ENCODE data around the gene KCNJ15. TPM values are rescaled to one million over a fixed set of nuclear protein-coding genes. Genes with fewer than 3 reads are reported as not detected.

KCNJ15 gene
- total and polyA plus RNA-seq, 2 donors (not counting 1 experiment from before 2014, with no cell fraction given) = not detected

DNA sequence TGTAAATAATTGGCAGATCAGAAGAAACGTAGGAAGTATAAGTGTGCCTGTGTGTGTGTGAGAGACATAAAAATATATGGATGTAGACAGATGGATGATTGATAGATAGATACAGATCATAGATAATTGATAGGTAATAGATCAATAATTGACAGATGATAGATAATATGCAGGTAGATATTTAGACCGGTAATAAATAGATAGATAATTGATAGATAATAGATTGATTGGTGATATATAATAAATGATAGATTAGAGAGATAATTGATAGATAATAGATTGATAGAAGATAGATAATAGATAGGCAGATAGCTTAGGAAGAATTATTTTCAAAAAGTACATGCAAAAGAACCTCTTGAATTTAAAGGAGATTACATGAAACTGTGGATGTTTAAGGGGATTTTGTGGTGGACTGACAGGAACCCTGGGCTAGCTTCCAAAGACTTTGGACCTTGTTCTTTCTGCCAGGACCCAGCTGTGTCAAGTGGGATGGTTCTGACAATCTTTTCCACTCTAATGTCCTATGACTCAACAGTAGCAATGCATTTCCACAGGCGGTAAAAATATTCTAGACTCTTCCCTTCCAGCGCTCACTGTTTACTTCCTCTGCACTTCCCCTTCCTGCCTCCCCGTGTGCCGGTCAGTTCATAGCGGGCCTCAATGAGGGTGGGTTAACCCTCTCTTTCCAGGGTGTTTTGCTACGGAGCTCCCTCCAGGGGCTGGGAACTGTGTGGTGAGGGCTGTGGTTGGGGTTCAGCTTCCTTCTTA is 39.4 kb downstream of the KCNJ15 start:
- Histone ChIP-seq H3K9me3 (ENCODE audit: control extremely low read depth in 1 of 3, control insufficient read depth in 2 of 3, insufficient read depth in 1 of 3, low read length in 2 of 3) (no peaks in the 10 kb centered on the region), H3K4me3 (ENCODE audit: control extremely low read depth in 1 of 5, extremely low read depth in 1 of 5, insufficient read depth in 1 of 5, low read depth in 2 of 5, low read length in 4 of 5) (no peak overlapping the region), H3K36me3 (replicated peaks in 1 of 2; ENCODE audit: control extremely low read depth in 1 of 2, control insufficient read depth in 1 of 2, extremely low read depth in 1 of 2, insufficient read depth in 2 of 2, low read length in 1 of 2) (no peaks in the 10 kb centered on the region), H3K79me2 (ENCODE audit: control insufficient read depth, insufficient read depth, low read length) (no peaks in the 10 kb centered on the region), H2AFZ (ENCODE audit: insufficient read depth, low read depth, low read length, poor library complexity, severe bottlenecking) (no peak overlapping the region), H4K20me1 (ENCODE audit: control insufficient read depth, insufficient read depth, low read length, poor library complexity, severe bottlenecking) (no peaks in the 10 kb centered on the region), H3K4me2 (replicated peaks; ENCODE audit: low read depth, low read length, poor library complexity, severe bottlenecking) (no peak overlapping the region), H3K27ac (ENCODE audit: low read length in 2 of 2) (no peak overlapping the region), H3K9ac (ENCODE audit: low read length) (no peak overlapping the region), H3K27me3 (replicated peaks in 1 of 4; ENCODE audit: control extremely low read depth in 1 of 4, control insufficient read depth in 3 of 4, insufficient read depth in 4 of 4, low read length in 3 of 4) (no peaks in the 10 kb centered on the region), H3K4me1 (ENCODE audit: control insufficient read depth in 2 of 2, insufficient read depth in 2 of 2, low read length in 2 of 2) (no peaks in the 10 kb centered on the region)
- no peak overlapping the region for H3K27ac Mint-ChIP-seq
- ChIA-PET POLR2A (no interaction called here), CTCF (no interaction called here)
- no peaks in the 10 kb centered on the region for H3K4me1 Mint-ChIP-seq
- TF ChIP-seq, protein P1, sequence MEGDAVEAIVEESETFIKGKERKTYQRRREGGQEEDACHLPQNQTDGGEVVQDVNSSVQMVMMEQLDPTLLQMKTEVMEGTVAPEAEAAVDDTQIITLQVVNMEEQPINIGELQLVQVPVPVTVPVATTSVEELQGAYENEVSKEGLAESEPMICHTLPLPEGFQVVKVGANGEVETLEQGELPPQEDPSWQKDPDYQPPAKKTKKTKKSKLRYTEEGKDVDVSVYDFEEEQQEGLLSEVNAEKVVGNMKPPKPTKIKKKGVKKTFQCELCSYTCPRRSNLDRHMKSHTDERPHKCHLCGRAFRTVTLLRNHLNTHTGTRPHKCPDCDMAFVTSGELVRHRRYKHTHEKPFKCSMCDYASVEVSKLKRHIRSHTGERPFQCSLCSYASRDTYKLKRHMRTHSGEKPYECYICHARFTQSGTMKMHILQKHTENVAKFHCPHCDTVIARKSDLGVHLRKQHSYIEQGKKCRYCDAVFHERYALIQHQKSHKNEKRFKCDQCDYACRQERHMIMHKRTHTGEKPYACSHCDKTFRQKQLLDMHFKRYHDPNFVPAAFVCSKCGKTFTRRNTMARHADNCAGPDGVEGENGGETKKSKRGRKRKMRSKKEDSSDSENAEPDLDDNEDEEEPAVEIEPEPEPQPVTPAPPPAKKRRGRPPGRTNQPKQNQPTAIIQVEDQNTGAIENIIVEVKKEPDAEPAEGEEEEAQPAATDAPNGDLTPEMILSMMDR (IDR thresholded peaks at IDR 0.05) = no peak
- no peak for TF ChIP-seq EZH2 (IDR thresholded peaks at IDR 0.05; ENCODE audit: borderline replicate concordance, insufficient read depth, low read depth, low read length, poor library complexity, severe bottlenecking)
- H3K9me3 Mint-ChIP-seq (ENCODE audit: insufficient read depth) = no peaks in the 10 kb centered on the region
- no peak for ATAC-seq (ENCODE audit: low read depth)
- intact Hi-C loops (cut with micrococcal nuclease) = no loop called here
- no peaks in the 10 kb centered on the region for H3K27me3 Mint-ChIP-seq
- no peak for DNase-seq
- H3K4me3 Mint-ChIP-seq = no peak overlapping the region
- 48% methylated on average over 3 of the region's 8 CpGs for WGBS (ENCODE audit: insufficient coverage)

DNA sequence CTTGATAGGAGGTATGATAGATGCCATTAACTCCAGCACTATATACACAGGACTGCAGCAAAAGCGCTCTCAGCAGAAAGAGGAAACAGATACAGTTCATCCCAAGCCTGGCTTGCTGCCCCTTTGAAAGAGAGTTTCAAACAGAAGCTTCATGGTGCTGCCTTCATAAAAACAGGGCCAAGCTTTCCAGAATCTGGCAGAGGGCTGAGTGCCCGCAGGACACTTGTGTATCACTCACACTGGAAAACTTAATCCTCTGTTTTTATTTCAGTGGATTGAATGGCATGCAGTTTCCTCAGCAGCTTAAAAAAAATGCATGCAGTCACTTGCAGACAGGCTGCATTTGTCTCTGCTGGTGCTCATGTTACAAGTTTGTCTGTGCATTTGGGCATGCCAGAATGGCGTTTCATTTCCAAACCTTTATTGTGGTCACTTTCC is 40.4 kb downstream of the KCNJ15 start:
- ATAC-seq (ENCODE audit: low read depth) (no peak), DNase-seq (no peak)
- intact Hi-C loops (cut with micrococcal nuclease) = no loop called here
- Histone ChIP-seq H3K27ac (ENCODE audit: low read length in 2 of 2) (no peak overlapping the region), H3K4me1 (ENCODE audit: control insufficient read depth in 2 of 2, insufficient read depth in 2 of 2, low read length in 2 of 2) (no peaks in the 10 kb centered on the region), H3K9me3 (ENCODE audit: control extremely low read depth in 1 of 3, control insufficient read depth in 2 of 3, insufficient read depth in 1 of 3, low read length in 2 of 3) (no peaks in the 10 kb centered on the region), H3K27me3 (replicated peaks in 1 of 4; ENCODE audit: control extremely low read depth in 1 of 4, control insufficient read depth in 3 of 4, insufficient read depth in 4 of 4, low read length in 3 of 4) (no peaks in the 10 kb centered on the region), H3K4me3 (ENCODE audit: control extremely low read depth in 1 of 5, extremely low read depth in 1 of 5, insufficient read depth in 1 of 5, low read depth in 2 of 5, low read length in 4 of 5) (no peak overlapping the region), H4K20me1 (ENCODE audit: control insufficient read depth, insufficient read depth, low read length, poor library complexity, severe bottlenecking) (no peaks in the 10 kb centered on the region), H3K4me2 (replicated peaks; ENCODE audit: low read depth, low read length, poor library complexity, severe bottlenecking) (no peak overlapping the region), H3K36me3 (replicated peaks in 1 of 2; ENCODE audit: control extremely low read depth in 1 of 2, control insufficient read depth in 1 of 2, extremely low read depth in 1 of 2, insufficient read depth in 2 of 2, low read length in 1 of 2) (no peaks in the 10 kb centered on the region), H3K9ac (ENCODE audit: low read length) (no peak overlapping the region), H2AFZ (ENCODE audit: insufficient read depth, low read depth, low read length, poor library complexity, severe bottlenecking) (no peak overlapping the region), H3K79me2 (ENCODE audit: control insufficient read depth, insufficient read depth, low read length) (no peaks in the 10 kb centered on the region)
- Mint-ChIP-seq H3K4me1 (no peaks in the 10 kb centered on the region), H3K27ac (no peak overlapping the region), H3K4me3 (no peak overlapping the region), H3K9me3 (ENCODE audit: insufficient read depth) (no peaks in the 10 kb centered on the region), H3K27me3 (no peaks in the 10 kb centered on the region)
- WGBS (ENCODE audit: insufficient coverage) = 80% methylated on average over 2 of the region's 3 CpGs
- POLR2A ChIA-PET = no interaction called here
- TF ChIP-seq, protein P1 (IDR thresholded peaks at IDR 0.05) = no peak
- TF ChIP-seq EZH2 (IDR thresholded peaks at IDR 0.05; ENCODE audit: borderline replicate concordance, insufficient read depth, low read depth, low read length, poor library complexity, severe bottlenecking) = no peak
- CTCF ChIA-PET = no interaction called here

Data from B cell (primary cell).